ENCODE results near the gene AP3D1.
"Not testable (repeated sequence)": the region's sequence is repeated elsewhere in the genome, so short reads cannot be mapped to it uniquely, and the experiment has no call there.

Gene AP3D1

DNA sequence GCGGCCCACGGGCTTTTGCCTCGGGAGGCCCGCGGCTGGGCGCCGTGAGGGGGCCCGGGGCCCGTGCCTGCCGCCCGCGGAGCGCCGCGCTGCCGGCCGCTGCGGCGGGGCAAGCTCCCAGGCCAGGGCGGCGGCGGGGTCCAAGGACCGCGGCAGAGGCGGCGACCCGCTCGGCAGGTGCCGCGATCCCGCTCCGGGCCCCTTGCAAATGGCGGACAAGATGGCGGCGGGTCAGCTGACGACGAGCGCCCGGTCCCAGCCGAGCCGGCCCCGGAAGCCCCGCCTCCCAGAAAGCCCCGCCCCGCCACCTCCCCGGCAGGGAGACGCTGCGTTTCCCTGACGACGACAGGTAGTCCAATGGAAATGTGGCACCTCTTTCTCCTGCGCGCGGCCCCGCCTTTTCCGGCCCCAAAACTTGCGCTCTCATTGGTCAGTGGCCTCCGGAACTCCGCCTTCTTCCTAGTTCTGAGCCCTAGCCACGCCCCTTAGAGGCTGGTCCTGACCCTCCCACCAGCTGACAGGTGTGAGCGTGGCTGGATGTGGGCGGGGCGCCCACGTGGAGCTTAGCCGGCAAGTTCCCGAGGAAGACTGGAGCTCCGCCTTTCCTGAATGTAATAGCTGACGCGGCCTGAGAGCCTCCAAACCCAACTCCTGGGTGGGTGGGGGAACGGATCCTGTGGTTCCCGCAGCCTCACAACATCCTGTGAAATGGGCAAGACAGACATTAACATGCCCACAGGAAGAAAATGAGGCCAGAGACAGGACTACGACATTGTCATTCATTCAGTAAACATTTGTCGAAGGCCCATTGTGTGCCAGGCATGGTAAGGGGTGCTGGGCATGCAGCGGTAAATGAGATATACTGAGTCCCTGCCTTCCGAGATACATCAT, at the start of gene AP3D1:
TSS of gene AP3D1 (minus strand) at position 228 of the 891 bp plus-strand sequence. CDS start 232 bp downstream, outside the sequence.
- Mint-ChIP-seq H3K9me3 (no peaks in the 10 kb centered on the region), H3K4me1 (peaks cover 57% of the 10 kb centered on the region), H3K27me3 (no peaks in the 10 kb centered on the region), H3K27ac (peak within 1 kb of the TSS; percentile 91 to 94), H3K4me3 (peak within 1 kb of the TSS; percentile 84 to 85)
- peak; percentile 100 for DNase-seq
- ATAC-seq = peak; percentile 92

DNA sequence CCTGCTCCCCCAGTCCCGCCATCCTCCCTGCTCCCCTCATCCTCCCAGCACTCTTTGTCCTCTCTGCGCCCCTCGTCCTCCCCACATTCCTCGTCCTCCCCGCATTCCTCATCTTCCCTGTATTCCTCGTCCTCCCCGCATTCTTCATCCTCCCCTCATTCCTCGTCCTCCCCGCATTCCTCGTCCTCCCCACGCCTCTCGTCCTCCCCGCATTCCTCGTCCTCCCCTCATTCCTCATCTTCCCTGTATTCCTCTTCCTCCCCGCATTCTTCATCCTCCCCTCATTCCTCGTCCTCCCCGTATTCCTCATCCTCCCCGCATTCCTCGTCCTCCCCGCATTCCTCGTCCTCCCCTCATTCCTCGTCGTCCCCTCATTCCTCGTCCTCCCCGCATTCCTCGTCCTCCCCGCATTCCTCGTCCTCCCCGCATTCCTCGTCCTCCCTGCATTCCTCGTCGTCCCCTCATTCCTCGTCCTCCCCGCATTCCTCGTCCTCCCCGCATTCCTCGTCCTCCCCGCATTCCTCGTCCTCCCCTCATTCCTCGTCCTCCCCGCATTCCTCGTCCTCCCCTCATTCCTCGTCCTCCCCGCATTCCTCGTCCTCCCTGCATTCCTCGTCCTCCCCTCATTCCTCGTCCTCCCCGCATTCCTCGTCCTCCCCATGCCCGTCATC, 49.4 kb upstream of the AP3D1 start:
- not testable (repeated sequence) for H3K4me3 Mint-ChIP-seq, DNase-seq, H3K9me3 Mint-ChIP-seq, H3K27me3 Mint-ChIP-seq, ATAC-seq
- H3K27ac Mint-ChIP-seq = peak overlapping the region in 1 of 2 donors; percentile 67
- peaks cover 19% of the 10 kb centered on the region for H3K4me1 Mint-ChIP-seq

DNA sequence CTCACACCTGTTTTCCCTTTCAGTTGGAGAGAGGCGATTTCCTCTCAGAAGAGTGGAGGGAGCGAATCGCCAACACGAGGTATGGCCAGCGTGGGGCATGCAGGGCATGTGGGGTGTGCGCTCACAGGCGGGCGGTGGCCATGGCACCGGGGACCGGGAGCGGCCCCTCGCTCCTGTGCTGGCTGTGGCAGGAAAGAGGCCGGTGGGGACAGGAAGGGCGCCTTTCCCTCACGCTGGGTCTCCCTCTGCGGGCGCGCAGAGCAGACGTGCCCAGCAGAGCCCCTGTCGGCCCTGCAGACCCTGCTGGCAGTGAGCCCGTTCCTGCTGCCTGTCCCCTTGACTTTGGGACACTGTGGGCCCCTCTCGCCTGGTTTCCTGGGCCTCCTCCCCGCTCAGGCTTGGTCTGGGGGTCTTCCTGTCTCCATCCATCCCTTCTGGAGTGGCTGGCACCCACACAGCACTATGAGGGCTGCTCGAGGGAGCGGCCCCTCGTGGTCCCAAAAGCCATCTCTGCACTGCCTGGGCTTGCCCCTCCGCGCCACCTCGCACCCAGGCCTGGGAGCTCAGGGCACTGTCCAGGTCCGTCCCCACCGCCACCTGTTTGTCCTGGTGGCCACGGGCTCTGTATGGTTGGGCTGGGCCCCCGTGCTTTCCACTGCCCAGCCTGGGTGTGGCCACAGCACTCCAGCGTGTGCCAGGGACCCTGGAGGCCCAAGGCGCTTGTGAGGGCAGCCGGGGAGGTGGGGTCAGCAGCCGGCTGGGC, 48.7 kb upstream of the AP3D1 start:
- no peak for DNase-seq
- Mint-ChIP-seq H3K27me3 (no peaks in the 10 kb centered on the region), H3K4me1 (peaks cover 19% of the 10 kb centered on the region), H3K27ac (peak overlapping the region in 1 of 2 donors; percentile 67), H3K9me3 (no peaks in the 10 kb centered on the region), H3K4me3 (no peak overlapping the region)
- ATAC-seq = no peak

DNA sequence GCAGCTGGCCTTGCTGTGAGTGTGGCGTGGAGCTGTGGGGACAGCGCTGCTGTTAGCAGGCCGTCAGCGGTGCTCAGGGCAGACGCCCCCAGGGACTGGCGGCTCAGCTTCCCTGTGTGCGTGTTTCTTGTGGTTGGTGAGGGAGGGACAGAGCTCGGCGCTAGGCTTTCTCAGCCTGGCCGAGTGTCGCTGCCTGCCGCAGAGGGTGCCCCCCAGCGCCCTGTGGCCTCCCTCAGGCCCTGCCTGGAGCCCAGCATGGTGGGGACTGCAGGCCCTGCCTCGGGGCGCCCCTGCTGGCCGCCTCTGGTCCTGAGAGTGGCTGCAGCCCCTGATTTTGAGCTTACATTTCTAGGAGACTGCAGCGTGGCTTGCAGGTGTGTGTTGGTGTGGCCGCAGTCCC, 47.8 kb upstream of the AP3D1 start:
- peaks cover 19% of the 10 kb centered on the region for H3K4me1 Mint-ChIP-seq
- ATAC-seq = no peak
- DNase-seq = no peak
- no peaks in the 10 kb centered on the region for H3K9me3 Mint-ChIP-seq
- H3K27ac Mint-ChIP-seq = peak overlapping the region in 1 of 2 donors; percentile 95
- no peaks in the 10 kb centered on the region for H3K27me3 Mint-ChIP-seq
- no peak overlapping the region for H3K4me3 Mint-ChIP-seq

DNA sequence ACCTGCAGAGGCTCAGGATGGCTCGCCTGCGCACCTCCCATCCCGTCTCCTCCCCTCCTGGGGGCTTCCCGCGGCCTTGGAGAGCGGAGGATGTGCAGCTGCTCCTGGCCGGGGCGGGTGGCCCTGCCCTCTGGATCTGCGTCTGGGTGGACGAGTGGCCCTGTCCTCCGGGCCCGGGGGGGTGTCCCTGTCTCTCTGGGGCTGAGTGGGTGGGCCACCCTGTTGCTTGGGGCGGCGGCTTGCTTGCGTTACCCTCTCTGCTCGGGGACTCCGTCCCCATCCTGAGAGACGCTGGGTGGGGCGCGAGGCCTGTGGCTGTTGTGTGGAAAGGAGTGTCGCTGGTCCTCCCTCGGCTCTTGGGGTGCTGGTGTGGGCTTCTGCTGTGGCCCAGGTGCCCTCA, 47.0 kb upstream of the AP3D1 start:
- ATAC-seq = no peak
- H3K27me3 Mint-ChIP-seq = no peaks in the 10 kb centered on the region
- no peak overlapping the region for H3K27ac Mint-ChIP-seq
- H3K4me3 Mint-ChIP-seq = no peak overlapping the region
- no peaks in the 10 kb centered on the region for H3K9me3 Mint-ChIP-seq
- peaks cover 22% of the 10 kb centered on the region for H3K4me1 Mint-ChIP-seq
- no peak for DNase-seq

DNA sequence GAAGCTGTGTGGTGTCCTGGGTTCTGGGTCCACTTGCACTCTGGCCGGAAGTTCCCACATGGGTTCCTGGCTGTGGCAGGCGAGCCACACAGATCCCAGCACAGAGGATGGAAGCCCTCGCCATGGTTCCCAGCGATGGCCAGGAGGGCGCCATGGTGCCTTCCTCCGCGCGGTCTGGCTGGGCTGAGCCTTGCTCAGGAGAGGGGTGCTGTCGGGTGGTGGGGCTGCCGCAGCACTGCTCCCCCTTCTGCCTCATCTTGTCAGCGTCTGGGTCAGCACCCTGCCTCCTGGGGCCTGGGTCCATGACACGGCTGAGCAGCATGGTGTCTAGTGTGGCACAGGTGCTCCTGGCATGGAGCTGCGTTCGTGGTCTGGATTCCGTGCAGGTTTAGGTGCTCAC, 45.9 kb upstream of the AP3D1 start:
- DNase-seq (no peak), ATAC-seq (no peak)
- Mint-ChIP-seq H3K9me3 (no peaks in the 10 kb centered on the region), H3K4me1 (peaks cover 23% of the 10 kb centered on the region), H3K27me3 (no peaks in the 10 kb centered on the region), H3K4me3 (no peak overlapping the region), H3K27ac (peak overlapping the region; percentile 76 to 89)

DNA sequence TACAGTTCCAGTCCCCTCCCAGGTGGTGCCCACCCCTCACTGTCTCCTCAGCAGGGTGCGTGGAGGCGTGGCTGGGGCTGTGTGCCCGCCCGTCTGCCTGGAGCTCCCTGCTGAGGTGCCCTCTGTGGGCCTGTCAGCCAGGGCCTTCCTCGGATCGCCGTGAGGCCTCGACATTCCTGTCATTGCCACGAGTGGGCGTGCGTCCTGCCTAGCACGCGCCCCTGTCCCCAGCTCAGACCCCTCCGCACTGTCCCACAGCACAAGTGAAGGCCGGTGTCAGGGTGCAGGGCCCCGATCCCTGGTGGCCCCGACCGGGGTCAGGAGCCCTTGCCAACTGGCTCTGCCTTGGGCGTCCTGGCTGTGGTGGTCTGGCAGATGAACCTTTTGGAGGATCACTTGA, 44.5 kb upstream of the AP3D1 start:
- no peaks in the 10 kb centered on the region for H3K9me3 Mint-ChIP-seq
- ATAC-seq = no peak

DNA sequence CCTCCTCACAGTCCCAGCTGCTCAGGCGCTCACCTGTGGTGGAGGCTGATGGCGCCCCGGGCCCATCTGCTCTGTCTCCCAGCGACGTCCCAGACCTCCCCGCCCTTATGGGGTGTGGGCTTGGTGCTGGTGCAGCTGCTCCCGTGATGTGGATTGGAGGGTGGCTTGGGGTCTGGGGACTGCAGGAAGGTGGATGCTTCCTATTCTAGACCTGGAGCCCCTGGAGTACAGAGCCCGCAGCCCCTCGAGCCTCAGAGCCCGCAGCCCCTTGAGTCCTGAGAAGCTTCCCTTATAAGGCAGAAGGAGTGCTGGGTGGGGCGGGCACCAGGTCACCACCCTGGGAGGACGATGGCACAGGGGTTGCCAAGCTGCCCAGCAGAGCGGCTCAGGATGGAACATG, 44.0 kb upstream of the AP3D1 start:
- H3K4me3 Mint-ChIP-seq = no peak overlapping the region
- no peak overlapping the region for H3K27ac Mint-ChIP-seq
- DNase-seq = no peak
- ATAC-seq = no peak
- H3K4me1 Mint-ChIP-seq = peaks cover 13% of the 10 kb centered on the region
- no peaks in the 10 kb centered on the region for H3K9me3 Mint-ChIP-seq
- no peaks in the 10 kb centered on the region for H3K27me3 Mint-ChIP-seq

More for the DNA sequence above, 44.5 kb upstream of the AP3D1 start:
- H3K27ac Mint-ChIP-seq = peak overlapping the region in 1 of 2 donors; percentile 6
- no peaks in the 10 kb centered on the region for H3K27me3 Mint-ChIP-seq
- peaks cover 13% of the 10 kb centered on the region for H3K4me1 Mint-ChIP-seq
- H3K4me3 Mint-ChIP-seq = no peak overlapping the region
- no peak for DNase-seq

DNA sequence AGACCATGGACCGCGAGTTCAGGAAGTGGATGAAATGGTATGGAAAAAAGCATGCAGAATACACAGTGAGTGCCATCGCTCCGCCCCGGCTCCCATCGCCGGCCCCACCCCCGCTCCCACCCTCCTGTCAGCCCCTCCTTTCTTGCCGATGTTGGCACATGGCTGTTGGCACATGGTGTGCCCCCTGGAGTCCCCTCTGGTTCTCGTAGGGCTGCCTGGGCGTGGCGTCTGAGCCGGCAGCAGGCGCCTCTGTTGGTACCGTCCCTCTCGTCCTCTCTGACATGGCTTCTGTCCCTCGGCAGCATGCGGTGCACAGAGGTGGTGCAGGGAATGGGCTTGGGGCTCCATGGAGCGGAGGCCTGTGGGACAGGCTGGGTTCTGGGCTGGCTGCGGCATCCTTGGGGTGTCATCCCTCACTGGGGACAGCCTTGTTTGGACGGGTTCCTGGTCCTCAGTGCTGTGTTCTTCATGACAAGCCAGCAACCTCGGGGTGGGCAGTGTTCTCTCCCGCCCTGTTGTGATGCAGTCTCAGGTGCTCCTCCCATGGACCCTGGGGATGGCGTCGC, 43.2 kb upstream of the AP3D1 start:
- H3K4me3 Mint-ChIP-seq = no peak overlapping the region
- no peaks in the 10 kb centered on the region for H3K27me3 Mint-ChIP-seq
- no peaks in the 10 kb centered on the region for H3K9me3 Mint-ChIP-seq
- H3K27ac Mint-ChIP-seq = peak overlapping the region in 1 of 2 donors; percentile 71
- peaks cover 13% of the 10 kb centered on the region for H3K4me1 Mint-ChIP-seq
- DNase-seq (no peak), ATAC-seq (no peak)

DNA sequence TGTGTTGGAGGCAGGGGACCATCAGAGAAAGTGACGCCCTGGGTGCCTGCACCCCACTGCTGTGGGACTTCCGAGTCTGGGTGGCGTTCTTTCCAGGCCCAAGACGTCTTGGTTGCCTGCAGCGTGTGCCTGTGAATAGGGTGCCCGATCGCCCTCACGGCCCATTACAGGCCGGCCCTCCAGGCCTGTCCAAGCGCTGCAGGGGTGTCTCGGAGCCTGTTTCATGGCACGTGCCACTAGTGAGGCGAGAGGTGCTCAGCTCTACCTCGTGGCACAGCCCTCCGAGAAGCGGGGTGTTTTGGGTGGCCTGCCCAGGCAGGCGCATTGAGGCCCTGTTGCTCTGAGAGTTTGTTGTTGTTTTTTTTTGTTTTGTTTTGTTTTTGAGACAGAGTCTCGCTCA, 42.4 kb upstream of the AP3D1 start:
- H3K9me3 Mint-ChIP-seq = no peaks in the 10 kb centered on the region
- no peaks in the 10 kb centered on the region for H3K27me3 Mint-ChIP-seq
- H3K27ac Mint-ChIP-seq = no peak overlapping the region
- DNase-seq (no peak), ATAC-seq (no peak)
- H3K4me3 Mint-ChIP-seq = no peak overlapping the region
- peaks cover 10% of the 10 kb centered on the region for H3K4me1 Mint-ChIP-seq

DNA sequence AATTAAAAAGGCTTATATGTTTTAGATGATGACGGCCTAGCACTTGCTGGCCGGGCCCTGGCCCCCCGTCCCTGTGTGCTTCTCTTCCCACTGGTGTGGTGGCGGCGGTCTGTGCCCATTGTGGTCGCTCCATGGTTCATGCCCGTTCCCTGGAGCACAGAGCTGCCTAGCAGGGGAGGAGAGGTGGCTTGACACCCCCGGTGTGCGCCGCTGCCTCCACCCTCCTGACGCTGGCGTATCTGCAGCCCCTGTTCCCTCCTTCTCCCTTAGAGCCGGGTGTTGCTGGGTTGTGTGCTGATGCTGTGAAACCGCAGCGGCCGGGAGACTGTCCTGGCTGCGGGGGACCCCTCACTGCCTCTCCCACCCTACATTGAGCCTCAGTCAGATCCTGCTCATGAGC, 41.5 kb upstream of the AP3D1 start:
- no peak for ATAC-seq
- no peak overlapping the region for H3K4me3 Mint-ChIP-seq
- DNase-seq = no peak
- H3K9me3 Mint-ChIP-seq = no peaks in the 10 kb centered on the region
- H3K27me3 Mint-ChIP-seq = no peaks in the 10 kb centered on the region
- no peak overlapping the region for H3K27ac Mint-ChIP-seq
- H3K4me1 Mint-ChIP-seq = peaks cover 8% of the 10 kb centered on the region

DNA sequence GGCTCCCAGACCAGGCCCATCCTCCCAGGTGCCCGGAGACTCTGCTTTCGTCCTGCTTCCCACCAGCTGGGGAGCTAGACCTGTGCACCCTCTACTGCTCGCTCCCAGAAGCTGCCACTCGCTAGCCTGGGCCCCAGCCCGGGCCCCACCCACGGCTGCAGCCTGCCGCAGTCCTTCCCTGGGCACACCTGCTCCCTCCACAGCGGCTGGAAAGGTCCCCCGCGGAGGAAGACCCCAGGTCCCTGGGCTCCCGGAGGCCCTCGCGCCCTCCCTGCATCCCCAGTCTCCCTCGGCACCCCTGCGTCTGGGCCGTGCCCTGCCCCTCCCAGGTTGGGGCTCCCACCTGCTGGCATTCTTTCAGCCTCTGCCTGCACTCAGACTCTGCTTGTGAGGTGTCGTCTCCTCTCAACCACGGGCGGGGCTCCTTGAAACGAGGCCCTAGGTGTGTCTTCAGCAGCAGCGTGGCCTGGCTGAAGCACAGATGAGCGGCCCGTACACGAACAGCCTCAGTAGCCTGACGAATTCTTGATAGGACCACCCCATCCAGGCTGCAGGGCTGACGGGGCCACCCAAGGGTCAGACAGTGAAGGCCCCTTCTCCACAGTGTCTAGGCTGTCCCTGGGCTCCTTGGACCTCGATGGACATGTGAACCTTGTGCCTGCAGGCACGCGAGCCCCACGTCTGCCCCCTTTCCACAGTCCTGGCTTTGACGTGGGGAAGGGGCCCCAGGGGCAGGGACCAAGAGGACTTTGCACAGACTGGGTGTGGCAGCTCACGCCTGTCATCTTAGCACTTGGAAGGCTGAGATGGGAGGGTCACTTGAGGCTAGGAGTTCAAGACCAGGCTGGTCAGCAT, 40.3 kb upstream of the AP3D1 start:
- no peak overlapping the region for H3K27ac Mint-ChIP-seq
- H3K4me1 Mint-ChIP-seq = peaks cover 8% of the 10 kb centered on the region
- no peaks in the 10 kb centered on the region for H3K9me3 Mint-ChIP-seq
- H3K4me3 Mint-ChIP-seq = no peak overlapping the region
- H3K27me3 Mint-ChIP-seq = no peaks in the 10 kb centered on the region
- no peak for ATAC-seq
- no peak for DNase-seq

DNA sequence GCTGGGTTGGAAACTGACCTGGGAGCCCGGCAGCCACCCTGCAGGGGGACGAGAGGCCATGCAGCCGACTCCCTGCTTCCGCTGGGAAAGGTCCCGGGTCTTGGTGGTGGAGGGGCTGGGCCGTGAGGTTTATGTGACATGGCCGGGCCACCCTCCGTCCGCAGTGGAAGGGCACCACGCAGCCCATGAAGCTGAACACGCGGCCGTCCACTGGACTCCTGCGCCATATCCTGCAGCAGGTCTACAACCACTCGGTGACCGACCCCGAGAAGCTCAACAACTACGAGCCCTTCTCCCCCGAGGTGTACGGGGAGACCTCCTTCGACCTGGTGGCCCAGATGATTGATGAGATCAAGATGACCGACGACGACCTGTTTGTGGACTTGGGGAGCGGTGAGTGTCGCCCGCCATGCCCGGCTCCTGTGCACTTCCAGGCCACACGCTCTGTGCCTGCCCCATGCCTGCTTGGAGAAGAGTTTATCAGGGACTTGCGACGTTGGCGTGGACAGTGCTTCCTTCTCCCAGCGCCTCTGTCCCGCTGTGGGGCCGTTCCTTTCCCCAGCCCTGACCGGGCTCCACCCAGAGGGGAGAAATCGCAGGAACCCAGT, 39.6 kb upstream of the AP3D1 start:
- no peaks in the 10 kb centered on the region for H3K27me3 Mint-ChIP-seq
- H3K27ac Mint-ChIP-seq = peak overlapping the region in 1 of 2 donors; percentile 71
- no peak overlapping the region for H3K4me3 Mint-ChIP-seq
- H3K9me3 Mint-ChIP-seq = no peaks in the 10 kb centered on the region
- ATAC-seq (no peak), DNase-seq (no peak)
- peaks cover 8% of the 10 kb centered on the region for H3K4me1 Mint-ChIP-seq

DNA sequence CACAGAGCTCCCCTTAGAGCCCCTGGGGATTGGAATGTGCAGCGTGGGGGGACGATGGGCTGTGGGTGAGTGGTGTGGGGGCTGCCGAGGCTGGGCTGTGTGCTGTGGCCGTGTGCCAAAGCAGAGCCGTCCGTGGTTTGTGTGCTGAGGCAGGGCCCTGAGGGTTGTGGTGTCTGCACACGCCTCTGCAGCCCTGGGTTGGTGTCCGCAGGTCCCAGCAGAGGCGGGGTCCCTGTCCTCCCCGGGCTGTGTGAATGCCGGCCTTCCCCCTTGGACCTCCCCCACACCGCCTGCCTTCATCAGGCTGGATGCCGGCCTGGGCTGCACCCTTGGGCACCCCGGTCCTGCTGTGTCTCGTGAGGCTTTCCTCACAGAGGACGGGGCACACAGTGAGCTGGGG, 38.5 kb upstream of the AP3D1 start:
- Mint-ChIP-seq H3K27ac (peak overlapping the region in 1 of 2 donors; percentile 71), H3K4me1 (peaks cover 10% of the 10 kb centered on the region), H3K9me3 (no peaks in the 10 kb centered on the region), H3K4me3 (no peak overlapping the region), H3K27me3 (no peaks in the 10 kb centered on the region)
- DNase-seq (no peak), ATAC-seq (no peak)

All from stimulated activated naive CD8-positive, alpha-beta T cell treated with anti-CD3 and anti-CD28 coated beads, Interleukin-15, amount 100 ng/mL, for 72 hours (primary cell).